ENCODE results near the gene MADCAM1. TPM values are rescaled to one million over a fixed set of nuclear protein-coding genes. Genes with fewer than 3 reads are reported as not detected.

Gene MADCAM1
- total and polyA plus RNA-seq, 2 donors (not counting 1 experiment from before 2014, with no cell fraction given): 0.70 to 2.5 TPM

DNA sequence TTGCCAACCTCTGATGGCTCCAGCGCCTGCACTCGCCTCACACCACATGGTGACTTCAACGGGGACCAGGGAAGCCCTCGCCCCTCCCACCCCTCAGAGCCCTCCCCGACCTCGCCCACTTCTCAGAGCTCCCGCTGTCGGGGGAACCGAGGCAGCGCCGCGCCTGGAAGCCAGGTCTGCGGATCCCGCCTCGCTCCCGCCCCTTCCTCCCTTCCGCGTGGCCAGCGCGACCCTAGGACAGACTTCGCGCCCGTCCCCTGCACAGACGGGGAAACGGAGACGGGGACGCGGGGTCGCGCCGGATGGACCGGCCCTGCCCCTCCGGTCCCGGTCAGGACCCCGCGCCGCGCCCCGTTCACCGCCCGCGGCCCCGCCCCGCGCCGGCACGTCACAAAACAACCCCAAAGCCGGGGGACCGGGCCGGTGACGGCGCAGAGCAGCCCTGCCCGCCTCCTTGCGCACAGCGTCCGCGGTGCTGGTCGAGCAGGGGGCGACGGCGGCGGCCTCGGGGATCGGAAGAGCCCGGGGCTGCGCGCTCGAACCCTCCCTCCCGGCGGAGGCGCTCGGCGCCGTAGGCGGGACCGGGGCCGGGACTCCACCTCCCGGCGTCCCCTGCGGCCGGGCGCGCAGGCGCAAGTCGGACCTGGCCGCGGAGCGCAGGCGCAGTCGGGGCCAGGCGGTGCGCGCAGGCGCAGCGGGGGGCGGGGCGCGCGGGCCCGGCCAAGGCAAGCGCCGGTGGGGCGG is 34.9 kb downstream of the MADCAM1 start:
- ChIA-PET CTCF (interaction anchor here (0.8 to 3.8 kb wide), 5 partner anchors 10 to 42 kb away, joined by 3 to 24 read pairs (median 3); no protein-coding TSS in a partner anchor), POLR2A (interaction anchor here (0.5 to 2.0 kb wide), 8 partner anchors 8 to 1365 kb away, joined by 3 to 12 read pairs (median 5); no protein-coding TSS in a partner anchor)
- Histone ChIP-seq H2AFZ (ENCODE audit: insufficient read depth, low read depth, low read length, poor library complexity, severe bottlenecking) (peak overlapping the region; percentile 98), H3K4me3 (ENCODE audit: control extremely low read depth in 1 of 5, extremely low read depth in 1 of 5, insufficient read depth in 1 of 5, low read depth in 2 of 5, low read length in 4 of 5) (peak overlapping the region in 4 of 5 experiments; percentile 73 to 83 (median 76)), H3K4me2 (replicated peaks; ENCODE audit: low read depth, low read length, poor library complexity, severe bottlenecking) (peak overlapping the region; percentile 93), H3K9ac (ENCODE audit: low read length) (peak overlapping the region; percentile 82), H3K27ac (ENCODE audit: low read length in 2 of 2) (peak overlapping the region; percentile 41 to 79), H3K36me3 (replicated peaks in 1 of 2; ENCODE audit: control extremely low read depth in 1 of 2, control insufficient read depth in 1 of 2, extremely low read depth in 1 of 2, insufficient read depth in 2 of 2, low read length in 1 of 2) (peaks cover 0 to 5% of the 10 kb centered on the region in 2 experiments), H4K20me1 (ENCODE audit: control insufficient read depth, insufficient read depth, low read length, poor library complexity, severe bottlenecking) (peaks cover 44% of the 10 kb centered on the region), H3K79me2 (ENCODE audit: control insufficient read depth, insufficient read depth, low read length) (peaks cover 43% of the 10 kb centered on the region), H3K27me3 (replicated peaks in 1 of 4; ENCODE audit: control extremely low read depth in 1 of 4, control insufficient read depth in 3 of 4, insufficient read depth in 4 of 4, low read length in 3 of 4) (no peaks in the 10 kb centered on the region), H3K9me3 (ENCODE audit: control extremely low read depth in 1 of 3, control insufficient read depth in 2 of 3, insufficient read depth in 1 of 3, low read length in 2 of 3) (peaks cover 0 to 8% (median 0%) of the 10 kb centered on the region in 3 donors), H3K4me1 (ENCODE audit: control insufficient read depth in 2 of 2, insufficient read depth in 2 of 2, low read length in 2 of 2) (peaks cover 12 to 25% of the 10 kb centered on the region in 2 donors)
- Mint-ChIP-seq H3K4me3 (peak overlapping the region; percentile 89), H3K27ac (peak overlapping the region; percentile 88), H3K4me1 (peaks cover 13% of the 10 kb centered on the region), H3K9me3 (ENCODE audit: insufficient read depth) (no peaks in the 10 kb centered on the region), H3K27me3 (peaks cover 6% of the 10 kb centered on the region)
- TF ChIP-seq, protein P1, sequence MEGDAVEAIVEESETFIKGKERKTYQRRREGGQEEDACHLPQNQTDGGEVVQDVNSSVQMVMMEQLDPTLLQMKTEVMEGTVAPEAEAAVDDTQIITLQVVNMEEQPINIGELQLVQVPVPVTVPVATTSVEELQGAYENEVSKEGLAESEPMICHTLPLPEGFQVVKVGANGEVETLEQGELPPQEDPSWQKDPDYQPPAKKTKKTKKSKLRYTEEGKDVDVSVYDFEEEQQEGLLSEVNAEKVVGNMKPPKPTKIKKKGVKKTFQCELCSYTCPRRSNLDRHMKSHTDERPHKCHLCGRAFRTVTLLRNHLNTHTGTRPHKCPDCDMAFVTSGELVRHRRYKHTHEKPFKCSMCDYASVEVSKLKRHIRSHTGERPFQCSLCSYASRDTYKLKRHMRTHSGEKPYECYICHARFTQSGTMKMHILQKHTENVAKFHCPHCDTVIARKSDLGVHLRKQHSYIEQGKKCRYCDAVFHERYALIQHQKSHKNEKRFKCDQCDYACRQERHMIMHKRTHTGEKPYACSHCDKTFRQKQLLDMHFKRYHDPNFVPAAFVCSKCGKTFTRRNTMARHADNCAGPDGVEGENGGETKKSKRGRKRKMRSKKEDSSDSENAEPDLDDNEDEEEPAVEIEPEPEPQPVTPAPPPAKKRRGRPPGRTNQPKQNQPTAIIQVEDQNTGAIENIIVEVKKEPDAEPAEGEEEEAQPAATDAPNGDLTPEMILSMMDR (IDR thresholded peaks at IDR 0.05): no peak
- TF ChIP-seq EZH2 (IDR thresholded peaks at IDR 0.05; ENCODE audit: borderline replicate concordance, insufficient read depth, low read depth, low read length, poor library complexity, severe bottlenecking): no peak
- ATAC-seq (ENCODE audit: low read depth) (peak; percentile 80), DNase-seq (peak; percentile 94)
- intact Hi-C loops (cut with micrococcal nuclease): loop anchor here (1.0 to 2.0 kb wide), 4 partner anchors 24 to 132 kb away; partner anchors contain the start of genes BSG, RNF126 and TPGS1
- under 1% methylated on average over 103 of the region's 103 CpGs for WGBS (ENCODE audit: insufficient coverage)

Data from B cell (primary cell).